ENCODE measurements around the gene ANP32B. TPM values are rescaled to one million over a fixed set of nuclear protein-coding genes. Genes with fewer than 3 reads are reported as not detected.

The ANP32B gene
- total RNA-seq, 3 donors from 2014 or later (not counting 1 experiment from before 2014, with no cell fraction given): 89.9 to 107 (median 100) TPM

- ATAC-seq (peak in 1 of 3 donors; percentile 46), DNase-seq (no peak)
- no peaks in the 10 kb centered on the region for H3K9me3 Mint-ChIP-seq
Observed at GRCh38 chr9:98007251-98007928, 24.2 kb downstream of the ANP32B start.

DNA sequence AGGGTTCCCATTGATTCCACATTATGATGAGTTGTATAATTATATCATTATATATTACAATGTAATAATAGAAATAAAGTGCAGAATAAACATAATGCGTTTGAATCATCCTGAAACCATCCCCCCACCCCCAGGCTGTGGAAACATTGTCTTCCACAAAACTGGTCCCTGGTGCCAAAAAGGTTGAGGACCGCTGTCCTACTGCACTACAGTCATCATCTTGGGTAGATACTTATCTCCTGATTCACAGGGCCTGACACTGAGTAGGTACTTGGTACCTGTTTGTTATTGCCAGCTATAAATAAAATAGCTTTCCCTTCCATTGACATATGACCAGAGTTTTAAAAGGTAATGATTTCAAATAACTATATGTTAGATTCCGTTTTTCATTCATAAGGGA is 25.6 kb downstream of the ANP32B start:
- no peak overlapping the region for H3K27ac ChIP-seq (ENCODE audit: low read length)

More at GRCh38 chr9:98007251-98007928, 24.2 kb downstream of the ANP32B start:
- Histone ChIP-seq H3K36me3 (ENCODE audit: control insufficient read depth, insufficient read depth, low read length) (peaks cover 66% of the 10 kb centered on the region), H3K27ac (ENCODE audit: low read length) (no peak overlapping the region), H3K4me1 (ENCODE audit: control insufficient read depth, insufficient read depth, low read length) (peaks cover 5% of the 10 kb centered on the region), H3K27me3 (ENCODE audit: control insufficient read depth, insufficient read depth, low read length) (no peaks in the 10 kb centered on the region), H3K9me3 (ENCODE audit: control insufficient read depth, insufficient read depth, low read length) (no peaks in the 10 kb centered on the region), H3K4me3 (ENCODE audit: low read length) (no peak overlapping the region)
- peaks cover 13 to 25% of the 10 kb centered on the region in 2 donors for H3K4me1 Mint-ChIP-seq
- no peak overlapping the region for H3K27ac Mint-ChIP-seq
- 83% methylated on average over 13 of the region's 13 CpGs for WGBS (ENCODE audit: insufficient coverage)
- intact Hi-C loops (cut with micrococcal nuclease): no loop called here
- TF ChIP-seq, protein P1, sequence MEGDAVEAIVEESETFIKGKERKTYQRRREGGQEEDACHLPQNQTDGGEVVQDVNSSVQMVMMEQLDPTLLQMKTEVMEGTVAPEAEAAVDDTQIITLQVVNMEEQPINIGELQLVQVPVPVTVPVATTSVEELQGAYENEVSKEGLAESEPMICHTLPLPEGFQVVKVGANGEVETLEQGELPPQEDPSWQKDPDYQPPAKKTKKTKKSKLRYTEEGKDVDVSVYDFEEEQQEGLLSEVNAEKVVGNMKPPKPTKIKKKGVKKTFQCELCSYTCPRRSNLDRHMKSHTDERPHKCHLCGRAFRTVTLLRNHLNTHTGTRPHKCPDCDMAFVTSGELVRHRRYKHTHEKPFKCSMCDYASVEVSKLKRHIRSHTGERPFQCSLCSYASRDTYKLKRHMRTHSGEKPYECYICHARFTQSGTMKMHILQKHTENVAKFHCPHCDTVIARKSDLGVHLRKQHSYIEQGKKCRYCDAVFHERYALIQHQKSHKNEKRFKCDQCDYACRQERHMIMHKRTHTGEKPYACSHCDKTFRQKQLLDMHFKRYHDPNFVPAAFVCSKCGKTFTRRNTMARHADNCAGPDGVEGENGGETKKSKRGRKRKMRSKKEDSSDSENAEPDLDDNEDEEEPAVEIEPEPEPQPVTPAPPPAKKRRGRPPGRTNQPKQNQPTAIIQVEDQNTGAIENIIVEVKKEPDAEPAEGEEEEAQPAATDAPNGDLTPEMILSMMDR (IDR thresholded peaks at IDR 0.05): no peak
- no peaks in the 10 kb centered on the region for H3K27me3 Mint-ChIP-seq (ENCODE audit: low read depth in 2 of 2)
- peaks cover 29% of the 10 kb centered on the region for H3K36me3 Mint-ChIP-seq
- H3K4me3 Mint-ChIP-seq: no peak overlapping the region

GRCh38 chr9:98009437-98009836 is 26.3 kb downstream of the ANP32B start:
- H3K4me1 ChIP-seq (ENCODE audit: control insufficient read depth, insufficient read depth, low read length): peaks cover 5% of the 10 kb centered on the region
- H3K27me3 ChIP-seq (ENCODE audit: control insufficient read depth, insufficient read depth, low read length): no peaks in the 10 kb centered on the region
- H3K9me3 ChIP-seq (ENCODE audit: control insufficient read depth, insufficient read depth, low read length): no peaks in the 10 kb centered on the region
- H3K9me3 Mint-ChIP-seq: no peaks in the 10 kb centered on the region
- peaks cover 30% of the 10 kb centered on the region for H3K36me3 Mint-ChIP-seq
- intact Hi-C loops (cut with micrococcal nuclease): no loop called here
- H3K27me3 Mint-ChIP-seq (ENCODE audit: low read depth in 2 of 2): no peaks in the 10 kb centered on the region
- no peak overlapping the region for H3K27ac ChIP-seq (ENCODE audit: low read length)
- H3K4me3 Mint-ChIP-seq: no peak overlapping the region
- WGBS (ENCODE audit: insufficient coverage): 94% methylated on average over 6 of the region's 6 CpGs
- no peak for DNase-seq
- no peak for ATAC-seq
- peaks cover 79% of the 10 kb centered on the region for H3K36me3 ChIP-seq (ENCODE audit: control insufficient read depth, insufficient read depth, low read length)
- H3K4me1 Mint-ChIP-seq: peaks cover 13 to 19% of the 10 kb centered on the region in 2 donors
- no peak overlapping the region for H3K4me3 ChIP-seq (ENCODE audit: low read length)
- TF ChIP-seq, protein P1 (IDR thresholded peaks at IDR 0.05): no peak
- H3K27ac Mint-ChIP-seq: peak overlapping the region; percentile 43 to 70

More for the DNA sequence above, 25.6 kb downstream of the ANP32B start:
- 92% methylated on average over 2 of the region's 3 CpGs for WGBS (ENCODE audit: insufficient coverage)
- Histone ChIP-seq H3K4me3 (ENCODE audit: low read length) (no peak overlapping the region), H3K4me1 (ENCODE audit: control insufficient read depth, insufficient read depth, low read length) (peaks cover 5% of the 10 kb centered on the region), H3K36me3 (ENCODE audit: control insufficient read depth, insufficient read depth, low read length) (peaks cover 76% of the 10 kb centered on the region), H3K9me3 (ENCODE audit: control insufficient read depth, insufficient read depth, low read length) (no peaks in the 10 kb centered on the region), H3K27me3 (ENCODE audit: control insufficient read depth, insufficient read depth, low read length) (no peaks in the 10 kb centered on the region)
- Mint-ChIP-seq H3K4me1 (peaks cover 13 to 25% of the 10 kb centered on the region in 2 donors), H3K9me3 (no peaks in the 10 kb centered on the region), H3K27ac (no peak overlapping the region), H3K4me3 (no peak overlapping the region), H3K36me3 (peaks cover 31% of the 10 kb centered on the region), H3K27me3 (ENCODE audit: low read depth in 2 of 2) (no peaks in the 10 kb centered on the region)
- TF ChIP-seq, protein P1 (IDR thresholded peaks at IDR 0.05): no peak
- no peak for DNase-seq
- ATAC-seq: no peak
- intact Hi-C loops (cut with micrococcal nuclease): no loop called here

All from natural killer cell (primary cell).